ENCODE measurements around the gene TM9SF2.
A peak's percentile ranks its signal among the peaks of the same experiment; 100 is the strongest.
"Not testable (repeated sequence)": the region's sequence is repeated elsewhere in the genome, so short reads cannot be mapped to it uniquely, and the experiment has no call there.

The TM9SF2 gene

GRCh38 chr13:99540530-99540929 is 39.3 kb downstream of the TM9SF2 start:
- DNase-seq = no peak

DNA sequence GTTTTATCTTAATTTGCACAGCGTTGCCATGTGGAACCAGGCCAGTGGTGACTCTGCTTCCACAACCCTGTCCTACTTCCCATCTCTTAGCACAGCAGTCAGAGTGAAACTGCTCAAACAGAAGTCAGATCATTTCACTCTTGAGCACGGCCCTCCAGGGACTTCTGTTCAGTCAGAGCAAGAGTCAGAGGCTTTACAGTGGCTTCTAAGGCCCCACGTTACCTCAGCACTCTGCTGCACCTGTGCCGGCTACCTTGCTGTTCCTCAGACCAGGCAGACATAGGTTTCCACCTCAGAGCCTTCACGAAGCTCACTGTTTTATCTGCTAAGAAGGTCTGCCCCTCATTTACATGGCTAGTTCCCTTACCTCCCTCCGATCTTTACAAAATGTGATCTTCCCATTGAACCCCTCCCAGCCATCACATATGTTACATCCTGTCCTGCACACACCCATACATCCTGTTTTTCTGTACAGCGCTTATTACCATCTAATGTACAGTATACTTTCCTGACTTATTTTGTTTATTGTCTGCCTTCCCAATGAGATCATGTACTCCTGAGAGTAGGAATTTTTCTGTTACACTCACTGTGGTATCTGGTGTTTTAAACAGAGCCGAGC is 41.6 kb downstream of the TM9SF2 start:
- no peak for DNase-seq

- no peak for DNase-seq
These were observed 44.1 kb downstream of the TM9SF2 start for GRCh38 chr13:99545361-99545760.

- DNase-seq = no peak
These were observed 44.7 kb downstream of the TM9SF2 start for GRCh38 chr13:99545979-99546378.

DNA sequence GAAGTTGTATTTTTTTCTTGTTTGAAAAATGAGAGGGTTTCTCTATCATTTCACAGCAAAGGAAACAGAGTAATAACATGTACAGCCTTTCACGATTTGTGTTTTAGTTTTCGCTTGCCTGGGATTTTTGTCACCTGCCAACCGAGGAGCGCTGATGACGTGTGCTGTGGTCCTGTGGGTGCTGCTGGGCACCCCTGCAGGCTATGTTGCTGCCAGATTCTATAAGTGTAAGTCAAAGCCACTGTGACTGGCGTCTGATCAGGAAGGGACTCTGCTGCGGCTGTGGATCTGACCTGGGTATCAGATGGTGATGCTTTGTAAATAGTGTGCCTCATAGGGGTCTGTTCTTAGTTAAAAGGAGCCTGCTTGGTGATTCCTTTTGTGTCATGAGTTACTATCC is 45.6 kb downstream of the TM9SF2 start:
- no peak for DNase-seq

DNA sequence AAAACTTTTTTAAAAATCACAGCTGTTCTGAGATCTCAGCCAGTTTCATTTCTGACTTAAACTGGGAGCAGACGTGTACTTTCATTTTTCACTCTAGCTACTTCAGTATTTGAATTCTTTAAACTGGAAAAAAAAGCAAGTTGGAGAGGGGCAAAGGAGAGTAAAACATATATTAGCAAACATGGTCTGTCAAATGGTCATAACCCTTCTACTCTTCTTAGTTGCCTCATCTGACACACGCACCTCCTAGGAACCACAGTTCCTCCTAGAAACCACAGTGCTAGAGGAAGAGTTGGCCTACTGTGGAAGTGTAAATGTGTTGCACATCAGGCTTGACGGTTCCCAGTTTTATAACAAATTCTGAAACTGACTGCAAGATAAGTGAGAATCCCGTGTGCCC is 47.2 kb downstream of the TM9SF2 start:
- DNase-seq = no peak

DNA sequence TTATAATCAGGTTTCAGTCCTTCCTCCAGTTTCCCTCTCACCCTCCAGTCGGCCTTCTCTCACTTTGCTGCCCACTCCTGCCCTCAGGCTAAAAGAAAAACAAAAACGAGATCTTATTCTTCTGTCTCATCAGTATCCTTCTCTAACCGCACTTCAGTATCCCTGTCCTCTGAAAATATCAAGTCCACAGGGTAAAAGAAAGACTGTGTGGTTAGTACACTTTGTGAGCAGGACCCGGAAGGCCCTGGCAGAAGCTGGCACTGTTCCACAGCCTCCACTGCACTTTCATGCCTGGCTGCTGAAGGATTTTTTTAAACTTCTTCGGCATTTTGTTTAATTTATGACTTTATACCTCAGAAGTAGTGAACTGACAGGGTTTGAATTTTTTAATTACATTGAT is 51.8 kb downstream of the TM9SF2 start:
- peak; percentile 30 for DNase-seq

- DNase-seq = no peak
These were observed 53.9 kb downstream of the TM9SF2 start for GRCh38 chr13:99555149-99555548.

DNA sequence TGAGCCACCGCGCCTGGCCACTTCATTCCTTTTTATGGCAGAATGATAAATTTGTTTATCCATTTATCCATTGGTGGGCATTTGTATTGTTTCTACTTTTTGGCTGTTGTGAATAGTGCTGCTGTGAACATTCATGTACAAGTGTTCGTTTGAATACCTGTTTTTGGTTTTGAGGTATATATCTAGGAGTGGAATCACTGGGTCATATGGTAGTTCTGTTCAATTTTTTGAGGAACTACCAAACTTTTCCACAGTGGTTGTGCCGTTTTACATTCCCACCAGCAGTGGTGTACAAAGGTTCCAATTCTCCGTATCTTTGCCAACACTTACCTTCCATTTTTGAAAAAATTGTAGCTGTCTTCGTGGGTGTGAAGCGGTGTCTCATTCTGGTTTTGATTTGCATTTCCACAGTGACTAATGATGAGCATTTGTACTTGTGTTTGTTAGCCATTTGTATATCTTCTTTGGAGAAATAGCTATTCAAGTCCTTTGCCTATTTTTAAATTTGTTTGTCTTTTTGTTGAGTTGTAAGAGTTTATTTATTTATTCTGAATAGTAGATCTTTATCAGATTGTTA is 55.7 kb downstream of the TM9SF2 start:
- DNase-seq = no peak

DNA sequence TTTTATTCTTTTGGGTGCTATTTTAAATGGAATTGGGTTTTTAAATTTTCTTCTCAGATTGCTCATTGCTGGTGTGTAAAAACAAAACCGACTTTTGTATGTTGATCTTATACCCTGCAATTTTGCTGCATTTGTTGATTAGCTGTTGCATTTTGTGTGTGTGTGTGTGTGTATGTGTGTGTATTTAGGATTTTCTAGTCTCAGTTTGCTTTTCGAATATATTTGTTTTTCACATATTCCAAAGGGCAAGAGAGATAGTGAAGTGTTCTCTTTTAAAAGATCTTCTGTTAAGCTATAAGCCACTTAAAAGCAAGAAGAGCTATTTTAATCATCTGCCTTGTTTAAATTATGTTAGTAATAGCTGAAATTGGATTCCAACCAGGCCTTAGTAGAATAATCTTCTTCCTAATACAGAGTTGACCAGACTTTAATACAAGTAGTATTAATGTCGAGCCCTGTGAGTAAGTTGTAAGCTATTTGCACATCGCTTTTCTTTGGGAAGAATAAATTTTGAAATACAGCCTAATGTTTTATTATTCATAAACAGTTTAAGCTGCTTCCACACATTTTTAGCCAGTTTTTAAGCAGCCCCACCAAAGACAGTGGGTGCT is 57.4 kb downstream of the TM9SF2 start:
- DNase-seq = no peak

DNA sequence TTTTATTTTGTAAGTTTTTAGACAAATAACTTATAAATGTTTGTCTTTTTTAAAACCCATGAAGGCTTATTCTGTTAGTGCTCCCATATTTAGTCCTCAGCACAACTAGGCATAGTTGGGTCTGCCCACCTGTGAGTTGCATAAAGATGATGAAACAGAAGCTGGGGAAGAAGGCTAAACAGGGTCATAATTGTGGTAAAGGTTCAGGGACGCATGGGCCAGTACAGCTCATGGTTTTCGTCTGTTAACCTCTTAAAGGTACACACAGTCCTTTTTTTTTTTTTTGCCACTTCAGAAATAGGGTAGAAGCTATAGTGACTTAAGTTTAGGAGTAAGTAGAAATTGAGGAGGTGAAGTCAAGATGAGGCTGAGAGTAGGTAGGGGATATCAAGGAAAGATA is 58.3 kb downstream of the TM9SF2 start:
- DNase-seq = no peak

- DNase-seq = peak; percentile 15
These were observed 62.1 kb downstream of the TM9SF2 start for GRCh38 chr13:99563404-99563803.

DNA sequence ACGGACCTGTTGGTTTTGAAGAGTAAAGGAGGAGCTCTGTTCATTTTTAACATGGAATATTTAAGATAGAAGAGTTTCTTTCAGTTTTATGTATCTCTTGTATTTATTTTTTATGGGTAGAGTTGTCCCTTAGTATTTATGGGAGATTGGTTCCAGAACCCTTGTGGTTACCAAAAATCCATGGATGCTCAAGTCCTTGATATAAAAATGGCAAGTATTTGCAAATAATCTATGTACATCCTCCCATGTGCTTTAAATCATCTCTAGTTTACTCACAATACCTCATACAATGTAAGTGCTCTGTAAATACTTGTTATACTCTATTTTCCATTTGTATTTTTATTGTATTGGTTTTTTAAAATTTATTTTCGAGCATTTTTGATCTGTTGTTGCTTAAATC is 63.1 kb downstream of the TM9SF2 start:
- no peak for DNase-seq

GRCh38 chr13:99565478-99566124 is 64.3 kb downstream of the TM9SF2 start:
- DNase-seq = no peak

DNA sequence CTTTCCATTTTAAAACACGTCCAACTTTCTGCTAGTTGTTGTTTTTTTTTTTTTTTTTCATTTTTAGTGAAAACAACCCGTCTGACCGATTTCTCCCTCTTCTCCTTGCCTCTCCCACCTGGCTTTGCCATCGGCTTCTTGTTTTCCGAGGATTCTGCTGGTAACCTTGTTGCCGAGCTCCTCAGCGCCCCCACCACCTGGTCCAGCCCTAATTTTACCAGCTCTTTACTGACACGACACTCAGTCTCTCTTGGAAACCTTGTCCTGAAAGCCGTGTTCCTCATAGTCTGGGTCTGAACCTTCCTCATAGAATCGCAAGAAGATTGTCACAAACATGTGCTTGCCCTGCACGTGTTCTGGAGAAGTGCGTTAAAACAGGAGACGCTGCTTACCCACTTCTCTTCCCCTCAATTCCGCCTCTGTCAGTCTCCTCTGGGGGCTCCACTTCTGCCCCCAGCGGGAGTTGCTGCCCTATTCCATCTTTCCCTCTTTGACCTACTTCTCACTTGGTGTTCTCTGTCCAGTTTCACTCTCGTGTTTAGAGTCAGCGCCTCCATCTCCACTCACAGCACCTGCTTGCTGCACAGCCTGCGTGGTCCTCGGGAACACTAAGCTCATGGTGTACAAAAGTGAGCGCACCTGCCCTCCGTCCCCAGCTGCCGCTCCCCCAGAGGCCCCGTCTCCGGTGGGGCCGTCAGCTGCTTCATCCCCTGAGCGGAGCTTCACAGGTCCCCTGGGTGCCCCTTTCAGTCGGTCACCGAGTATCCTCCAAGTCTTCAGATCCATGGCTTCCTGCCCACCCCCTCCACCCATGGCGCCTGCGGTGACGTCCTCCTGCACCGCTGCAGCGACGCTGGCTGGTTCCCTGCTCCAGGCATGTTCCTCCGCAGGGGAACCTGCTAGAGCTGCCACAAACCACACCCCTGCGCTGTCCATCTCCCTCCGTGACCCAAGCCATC is 65.1 kb downstream of the TM9SF2 start:
- no peak for DNase-seq

DNA sequence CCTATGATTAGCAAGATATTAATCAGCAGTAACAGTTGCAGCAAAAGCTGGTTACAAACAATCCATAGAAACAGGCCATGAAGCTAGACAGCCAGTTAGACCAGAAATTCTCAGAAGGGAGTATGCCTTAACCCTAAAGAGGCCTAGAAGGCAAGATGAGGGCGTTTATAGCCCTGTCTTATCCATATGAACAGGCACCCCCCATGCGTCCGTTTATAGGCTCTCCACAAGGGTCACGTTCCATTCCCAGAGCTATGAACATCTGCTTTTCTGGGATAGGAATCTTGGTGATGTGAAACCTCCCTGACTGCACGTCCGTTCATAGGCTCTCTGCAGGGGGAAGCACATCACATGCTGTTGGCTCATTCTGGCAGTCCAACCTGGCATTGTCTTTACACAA is 67.6 kb downstream of the TM9SF2 start:
- not testable (repeated sequence) for DNase-seq

DNA sequence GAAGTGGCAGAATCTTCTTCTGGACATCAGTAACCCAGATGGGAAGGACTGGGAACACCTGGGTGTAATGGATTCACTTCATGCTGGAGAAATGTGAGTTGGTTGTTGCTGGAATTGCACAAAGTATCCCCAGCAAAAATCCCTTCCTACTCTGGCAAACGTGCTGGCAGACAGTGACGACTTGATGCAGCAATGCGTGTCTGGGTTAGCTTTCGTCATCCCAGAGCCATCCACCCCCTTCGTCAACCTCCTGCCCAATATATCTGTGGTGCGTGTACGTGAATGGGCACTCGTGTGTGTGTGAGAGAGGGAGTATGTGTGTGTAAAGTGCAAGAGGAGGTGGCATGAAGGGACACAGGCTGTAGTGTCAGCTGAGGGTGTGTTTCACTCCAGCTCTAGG is 70.9 kb downstream of the TM9SF2 start:
- DNase-seq = peak; percentile 91

DNA sequence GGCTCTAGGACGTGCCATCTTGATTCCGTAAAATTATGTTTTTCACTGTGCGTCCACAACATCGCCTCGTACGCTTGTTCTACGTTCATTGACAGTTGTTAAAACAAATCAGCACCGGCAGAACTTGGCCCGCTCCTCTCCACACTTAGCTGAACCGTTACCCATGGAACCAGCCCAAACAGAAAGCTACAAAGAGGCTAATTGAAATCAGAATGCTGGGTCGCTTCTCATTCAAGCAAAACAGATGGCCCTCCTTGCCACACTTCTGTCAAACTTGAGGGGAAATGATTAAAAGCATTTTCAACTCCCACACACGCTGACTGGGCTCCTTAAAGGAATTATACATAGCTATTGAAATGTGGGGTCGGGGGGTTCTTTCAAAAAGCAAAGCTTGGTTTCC is 71.6 kb downstream of the TM9SF2 start:
- DNase-seq = peak; percentile 87

- DNase-seq = no peak
These were observed 74.3 kb downstream of the TM9SF2 start for GRCh38 chr13:99575376-99576120.

- peak; percentile 14 for DNase-seq
These were observed 77.0 kb downstream of the TM9SF2 start for GRCh38 chr13:99577934-99578917.

All from kidney glomerular epithelial cell (primary cell).